HG02852 (cell line): Measurements from ENCODE around the gene CD247.

Experiments
- ATAC-seq: cut with Tn5 transposase; IDR thresholded peaks from one replicate; pipeline ENCODE4 v1.9.1; 2021; ENCODE audit warnings: mild to moderate bottlenecking, moderate library complexity; ENCODE audit not compliant: unreplicated experiment

The CD247 gene

GRCh38 chr1:167463875-167464575, 54.3 kb downstream of the CD247 start:
- ATAC-seq, result no peak

- no peak for ATAC-seq
These were observed 55.2 kb downstream of the CD247 start for GRCh38 chr1:167463080-167463479.

DNA sequence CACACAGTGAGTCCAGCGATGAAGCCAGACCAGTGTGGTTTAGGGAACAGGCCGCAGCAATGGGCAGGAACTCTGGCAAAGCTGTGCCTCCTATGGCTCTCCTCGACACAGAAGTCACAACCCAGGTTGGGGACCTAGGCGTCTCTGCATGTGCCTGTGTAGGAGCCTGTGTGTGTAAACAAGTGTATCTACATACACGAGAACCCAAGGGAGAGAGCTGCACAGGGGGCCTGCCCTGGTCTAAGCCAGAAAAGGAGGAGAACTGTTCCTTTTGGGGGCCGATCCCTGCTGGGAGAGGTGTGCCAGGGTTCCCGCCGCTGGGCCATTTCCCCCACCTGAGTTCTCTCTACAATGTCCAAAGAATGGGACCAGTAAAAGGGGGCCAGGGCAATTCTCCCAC, 56.0 kb downstream of the CD247 start:
- no peak for ATAC-seq

DNA sequence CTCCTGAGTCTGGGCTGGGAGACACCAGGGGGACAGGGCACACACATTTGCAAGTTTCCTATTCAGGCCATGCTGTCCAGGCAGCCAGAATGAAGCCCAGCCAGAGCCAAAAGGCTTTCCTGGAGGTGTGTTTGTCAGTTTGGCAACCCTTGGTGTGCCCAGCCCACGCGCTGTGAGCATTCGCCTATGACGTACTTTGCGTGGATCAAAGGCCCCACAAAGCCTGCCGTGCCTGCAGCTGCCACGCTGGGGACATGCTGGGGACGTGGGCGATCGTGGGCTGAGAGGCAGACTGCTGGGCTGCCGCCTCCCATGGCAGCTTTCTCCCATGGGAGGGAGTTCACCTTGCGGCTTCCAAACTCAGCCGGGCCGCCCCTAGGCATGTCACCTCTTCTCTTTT, 57.5 kb downstream of the CD247 start:
- no peak for ATAC-seq

GRCh38 chr1:167457936-167458584, 60.3 kb downstream of the CD247 start:
- no peak for ATAC-seq

DNA sequence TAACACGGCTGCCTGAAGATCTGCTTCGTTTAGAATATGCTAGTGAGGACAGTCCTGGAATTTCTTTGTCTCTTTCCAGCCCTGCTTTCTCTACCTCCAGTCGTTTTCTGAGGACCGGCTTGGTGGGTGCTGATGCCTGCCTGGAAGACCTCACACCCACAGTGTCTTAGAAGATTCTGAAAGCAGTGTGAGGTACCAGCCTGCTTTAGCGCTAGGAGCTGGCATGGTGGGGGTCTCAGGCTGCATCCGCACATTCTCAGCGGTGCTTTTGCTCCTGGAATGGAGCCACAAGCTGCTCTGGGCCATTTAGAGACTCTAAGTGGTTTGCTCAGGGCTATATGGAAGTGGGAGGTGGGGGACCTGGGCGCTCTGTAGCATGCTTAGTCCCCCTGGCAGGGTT, 61.4 kb downstream of the CD247 start:
- no peak for ATAC-seq

DNA sequence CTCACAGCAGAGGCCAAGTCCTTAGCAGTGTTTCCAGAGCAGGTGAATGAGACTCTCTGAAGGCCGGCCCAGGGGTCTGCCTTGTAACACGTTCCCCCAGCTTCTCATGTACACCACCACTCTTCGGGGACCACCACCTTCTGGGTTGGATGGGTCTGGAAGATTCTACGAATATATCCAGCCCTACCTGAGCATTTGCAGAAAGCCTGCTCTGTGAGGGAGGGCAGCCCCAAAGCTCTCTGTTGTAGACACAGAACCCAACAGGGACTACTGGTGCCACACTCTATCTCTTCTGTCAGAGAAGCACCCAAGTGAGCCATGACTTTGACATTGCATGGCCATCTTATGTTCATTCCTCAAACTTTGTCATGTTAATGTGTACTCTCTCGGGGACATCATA, 61.8 kb downstream of the CD247 start:
- ATAC-seq, result no peak

- peak; percentile 37 for ATAC-seq
These were observed 62.4 kb downstream of the CD247 start for GRCh38 chr1:167455786-167456446.

DNA sequence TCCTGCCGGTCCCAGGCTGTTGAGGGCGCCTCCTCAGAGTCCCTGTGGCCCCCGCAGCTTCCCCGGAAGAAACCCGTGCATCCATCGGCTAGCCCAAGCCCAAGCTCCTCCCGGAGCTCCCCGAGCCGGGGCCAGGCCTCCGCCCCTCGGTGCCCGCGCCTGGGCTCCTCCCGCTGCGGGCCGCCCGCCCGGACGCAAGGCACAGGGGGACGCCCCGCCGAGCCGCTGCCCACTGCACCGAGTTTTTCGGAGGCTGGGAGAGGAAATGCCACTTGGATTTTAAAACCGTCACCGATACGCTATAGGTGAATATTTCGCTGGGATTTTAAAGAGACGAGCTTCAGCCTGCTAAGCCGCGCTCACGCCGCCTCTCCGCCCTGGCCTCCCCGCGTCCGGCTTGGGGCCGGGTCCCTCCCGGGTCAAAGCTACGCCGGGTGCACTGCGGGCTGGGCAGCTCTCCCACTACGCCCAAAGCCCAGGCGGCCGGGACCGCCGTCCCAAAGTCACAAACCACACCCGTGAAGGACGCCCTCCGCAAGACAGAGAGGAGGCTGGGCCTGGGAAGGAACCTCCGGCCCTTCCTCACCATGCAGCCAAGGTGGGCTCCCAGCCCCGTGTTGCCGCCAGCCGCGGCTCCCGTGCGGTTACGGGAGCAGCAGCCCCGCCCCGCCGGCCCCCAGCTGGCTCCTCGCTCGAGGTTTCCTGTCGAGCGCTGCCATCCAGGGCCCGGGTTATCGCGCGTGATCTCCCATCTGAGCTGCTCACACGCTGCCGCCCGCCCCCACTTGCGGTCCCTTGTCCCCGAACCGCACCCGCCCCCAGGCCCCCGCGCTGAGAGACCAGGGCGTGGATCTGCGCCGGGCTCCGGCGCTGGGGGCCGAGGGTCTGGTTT, 63.2 kb downstream of the CD247 start:
- peak; percentile 64 for ATAC-seq

DNA sequence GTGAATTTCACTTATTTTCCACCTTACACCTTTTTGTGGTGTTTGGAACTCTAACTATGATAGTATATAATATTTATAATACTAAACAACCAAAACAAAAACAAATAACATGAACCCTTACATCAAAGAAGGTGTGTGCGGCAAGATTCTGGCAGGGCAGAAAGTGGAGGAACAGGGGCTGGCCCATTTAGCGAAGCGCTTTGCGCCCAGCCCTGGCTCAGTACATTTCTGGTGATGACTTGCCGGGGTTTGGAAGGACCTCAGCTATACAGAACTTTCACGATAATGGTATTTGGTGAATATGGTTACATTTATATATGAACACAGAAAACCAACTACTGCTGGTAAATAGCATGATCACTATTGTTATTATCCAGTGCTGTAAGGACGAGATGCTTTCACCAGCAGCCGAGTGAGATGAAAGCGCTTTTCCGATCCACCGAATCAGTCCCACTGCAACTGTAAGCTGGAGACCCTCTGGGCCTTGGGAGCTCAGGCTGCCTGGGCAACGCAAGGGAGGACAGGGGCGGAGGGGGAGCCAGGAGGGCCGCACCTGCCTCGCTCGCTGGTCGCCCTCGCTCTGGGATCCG, 63.9 kb downstream of the CD247 start:
- no peak for ATAC-seq

DNA sequence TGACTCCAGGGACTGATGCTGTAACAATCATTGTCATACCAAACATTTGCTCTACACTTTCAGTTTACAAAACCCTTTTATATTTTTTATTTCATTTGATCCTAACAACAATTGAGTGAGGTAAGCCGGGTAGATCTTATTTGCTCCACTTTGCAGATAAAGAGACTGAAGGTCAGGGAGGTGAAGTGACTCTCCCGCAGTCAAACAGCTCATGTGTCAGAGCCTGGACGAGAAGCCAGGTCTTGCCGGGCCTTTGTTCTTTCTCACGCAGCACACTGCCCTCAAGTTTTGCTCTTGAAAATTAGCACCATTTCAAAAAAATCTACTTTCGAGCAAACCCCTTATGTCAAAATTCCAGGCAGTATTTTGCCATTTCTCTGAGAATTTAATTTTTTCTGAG, 65.2 kb downstream of the CD247 start:
- no peak for ATAC-seq

- ATAC-seq, result no peak
These were observed 65.8 kb downstream of the CD247 start for GRCh38 chr1:167452483-167452882.

DNA sequence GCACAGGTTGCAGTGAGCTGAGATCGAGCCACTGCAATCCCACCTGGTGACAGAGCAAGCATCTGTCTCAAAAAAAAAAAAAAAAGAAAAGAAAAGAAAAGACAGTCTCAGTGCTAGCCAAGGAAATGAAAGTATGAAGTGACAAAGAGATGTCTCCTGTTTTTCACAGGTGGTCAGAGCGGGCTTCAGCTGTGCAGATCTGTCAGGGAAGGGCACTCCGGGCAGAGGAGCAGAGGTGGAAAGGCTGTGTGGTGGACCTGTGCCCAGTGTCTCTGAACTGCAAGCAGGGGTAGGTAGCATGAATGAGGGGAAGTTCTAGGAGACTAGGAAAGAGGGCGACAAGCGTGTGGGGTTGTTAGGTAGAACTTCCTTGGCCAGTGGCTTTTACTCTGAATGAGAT, 67.5 kb downstream of the CD247 start:
- no peak for ATAC-seq

- peak; percentile 57 for ATAC-seq
These were observed 70.7 kb downstream of the CD247 start for GRCh38 chr1:167447521-167448136.

DNA sequence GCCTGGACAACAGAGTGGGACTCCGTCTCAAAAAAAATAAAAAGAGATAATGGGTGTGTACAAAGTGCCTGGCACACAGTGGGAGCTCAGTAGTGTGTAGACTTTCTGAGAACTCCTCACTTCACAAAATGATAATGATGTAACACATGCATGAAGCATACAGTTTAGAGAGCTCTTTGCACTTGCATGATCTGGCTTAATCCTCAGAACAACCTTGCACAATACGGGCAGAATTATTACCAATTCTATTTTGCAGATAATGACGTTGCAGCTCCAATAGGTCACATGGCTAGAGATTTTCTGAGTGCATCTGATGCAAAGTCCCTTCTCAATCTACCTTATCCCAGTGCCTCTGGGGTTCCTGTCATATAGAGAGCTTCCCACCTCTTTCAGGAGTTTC, 71.4 kb downstream of the CD247 start:
- ATAC-seq, result no peak

GRCh38 chr1:167443757-167444156, 74.6 kb downstream of the CD247 start:
- no peak for ATAC-seq

- ATAC-seq, result no peak
These were observed 75.3 kb downstream of the CD247 start for GRCh38 chr1:167442854-167443565.

DNA sequence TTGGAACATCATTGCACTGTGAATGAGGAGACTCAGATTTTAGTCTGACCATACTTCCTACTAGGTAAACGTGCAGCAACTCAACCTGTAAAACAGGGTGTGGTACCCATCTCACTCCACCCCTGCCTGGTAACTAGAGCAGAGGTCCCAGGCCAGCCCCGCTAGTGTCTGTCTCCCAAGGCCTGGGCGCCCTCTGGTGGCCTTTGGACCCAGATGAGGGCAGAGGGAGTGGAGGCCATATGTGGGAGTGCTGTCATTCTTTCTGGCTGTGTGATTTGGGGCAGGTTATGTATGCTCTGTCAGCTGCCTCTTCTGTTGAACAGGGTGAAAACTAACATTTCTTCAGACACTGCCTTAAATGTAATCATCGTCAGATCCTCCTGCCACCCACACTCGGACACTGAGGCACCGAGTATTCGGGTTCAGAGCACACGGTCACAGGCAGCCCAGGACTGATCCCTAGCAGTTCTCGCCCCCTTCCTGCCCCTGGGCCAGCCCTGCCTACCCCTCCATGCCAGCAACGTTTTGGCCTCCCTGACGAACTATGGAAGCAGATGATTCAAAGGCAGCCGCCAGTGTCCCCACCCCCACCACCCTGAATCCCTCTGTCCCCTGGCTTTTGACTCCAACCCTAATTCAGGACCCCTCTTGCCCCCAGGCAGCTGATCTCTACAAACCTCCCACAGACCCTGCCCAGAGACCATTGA, 76.0 kb downstream of the CD247 start:
- peak; percentile 86 for ATAC-seq

DNA sequence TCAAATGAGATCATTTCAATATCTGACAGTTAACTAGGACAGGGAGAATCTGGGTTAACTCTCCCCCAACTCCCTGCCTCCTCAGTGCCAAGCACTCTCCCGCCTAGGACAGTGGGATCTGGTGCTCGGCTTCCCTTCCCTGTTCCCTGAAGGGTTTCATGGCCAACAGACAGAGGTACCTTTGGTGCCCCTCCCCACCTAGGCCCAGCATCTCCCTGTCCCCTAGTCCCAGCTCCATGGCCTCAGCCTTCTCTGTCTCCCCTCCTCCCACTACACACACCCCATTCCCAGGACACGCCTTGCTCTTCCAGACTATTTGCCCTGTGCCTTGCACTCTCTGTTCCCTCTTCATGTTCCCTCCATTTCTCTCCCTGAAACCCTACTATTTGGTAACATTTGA, 77.1 kb downstream of the CD247 start:
- no peak for ATAC-seq
